HEK293T (cell line): ENCODE data around the gene GAB2.

Source experiments
- CTBP1 ChIP-seq: fragments of 450-650 bp; IDR thresholded peaks from 2 replicates; pipeline ENCODE4 v1.6.1; 2016; ENCODE audit warnings: borderline replicate concordance
- TARDBP ChIP-seq: fragments of 450-650 bp; IDR thresholded peaks from 2 replicates; pipeline ENCODE4 v1.6.1; 2016

DNA sequence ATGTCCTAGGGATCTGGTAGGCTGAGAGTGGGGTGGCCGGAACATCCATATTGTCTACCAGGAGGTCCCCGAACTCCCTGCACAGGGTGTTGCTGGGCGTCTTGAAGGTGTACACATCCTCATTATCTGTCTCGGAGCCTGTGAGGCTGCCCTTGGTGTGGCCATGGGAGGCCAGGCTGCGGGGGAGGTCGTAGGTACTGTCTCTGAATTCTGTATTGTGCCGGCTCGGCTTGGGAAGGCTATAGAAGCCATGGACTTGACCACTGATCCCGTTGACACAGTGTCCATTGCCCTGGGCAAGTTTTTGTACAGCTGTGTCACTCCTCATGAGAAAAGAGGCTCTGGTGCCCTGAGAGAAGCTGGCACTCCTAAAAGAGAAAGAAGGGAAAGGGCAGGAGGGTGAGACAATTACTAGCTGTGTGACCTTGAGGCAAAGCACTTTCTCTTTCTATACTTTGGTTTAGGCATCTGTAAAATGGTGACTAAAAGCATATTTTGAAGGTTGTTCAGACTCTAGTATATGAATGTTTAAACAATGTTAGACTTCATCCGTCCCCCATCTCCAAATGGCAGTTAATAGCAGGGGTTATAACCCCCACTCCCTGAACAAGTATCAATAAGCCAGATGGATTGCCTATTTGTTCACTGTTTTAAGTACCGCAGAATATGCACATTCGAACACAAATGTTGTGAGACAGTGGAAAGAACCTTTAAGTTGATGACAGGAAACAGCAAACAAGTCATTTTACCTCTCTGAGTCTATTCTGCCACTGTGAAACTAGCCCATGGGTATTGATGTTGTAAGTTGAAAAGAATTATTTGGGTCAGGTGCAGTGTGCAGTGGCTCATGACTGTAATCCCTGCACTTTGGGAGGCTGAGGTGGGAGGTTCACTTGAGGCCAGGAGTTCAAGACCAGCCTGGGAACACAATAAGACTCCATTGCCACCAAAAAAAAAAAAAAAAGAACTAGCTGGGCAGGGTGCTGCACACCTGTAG lies 190.6 kb downstream of the GAB2 start:
- TF ChIP-seq TARDBP: no peak
- TF ChIP-seq CTBP1: no peak
